ENCODE results near the gene SYNGAP1. TPM values are rescaled to one million over a fixed set of nuclear protein-coding genes. Genes with fewer than 3 reads are reported as not detected.

The SYNGAP1 gene
- polyA plus RNA-seq, 2 of the 4 experiments (the other 2 are of a cell fraction): 2.2 to 10.8 TPM

- ChIA-PET POLR2A (no interaction called here), CTCF (no interaction called here)
- Histone ChIP-seq H3K9me3 (no peaks in the 10 kb centered on the region), H3K4me3 (no peak overlapping the region), H3K4me2 (no peak overlapping the region), H3K27ac (no peak overlapping the region), H3K4me1 (peaks cover 30% of the 10 kb centered on the region; the same call in 2 of the 3 replicates)
- FAIRE-seq: no peak
- TF ChIP-seq BCL3 (IDR thresholded peaks at IDR 0.05): no peak
- TF ChIP-seq RFX5 (IDR thresholded peaks at IDR 0.05): no peak
- TF ChIP-seq CBX8 (IDR thresholded peaks at IDR 0.05): no peak
- ATAC-seq: no peak
- 97% methylated on average over 10 of the region's 10 CpGs for WGBS (ENCODE audit: missing lambda C conversion rate)
- DNase-seq (ENCODE audit: low read depth in 1 of 2, low spot score in 1 of 2): no peak
Observed at GRCh38 chr6:33432546-33432945, 12.7 kb downstream of the SYNGAP1 start.

GRCh38 chr6:33433001-33433543 lies 13.2 kb downstream of the SYNGAP1 start:
- no peaks in the 10 kb centered on the region for H3K9me3 ChIP-seq
- TF ChIP-seq MAX (IDR thresholded peaks at IDR 0.05): no peak
- no peak for TF ChIP-seq GATA3 (IDR thresholded peaks at IDR 0.05; ENCODE audit: borderline replicate concordance)
- no peak for TF ChIP-seq CHD4 (IDR thresholded peaks at IDR 0.05; ENCODE audit: borderline replicate concordance)
- no peak for TF ChIP-seq NR3C1 (IDR thresholded peaks at IDR 0.05)
- no peak for TF ChIP-seq CBX2 (IDR thresholded peaks at IDR 0.05; ENCODE audit: borderline replicate concordance, low read depth)
- no peak for TF ChIP-seq HOXB5 (CRISPR knock-in tag; IDR thresholded peaks at IDR 0.05)
- no peak for TF ChIP-seq BHLHE40 (IDR thresholded peaks at IDR 0.05; ENCODE audit: low read depth, low read length)
- TF ChIP-seq RARB (CRISPR knock-in tag; IDR thresholded peaks at IDR 0.05): no peak
- no peak for TF ChIP-seq SREBF2 (IDR thresholded peaks at IDR 0.05)
- no peak for TF ChIP-seq KDM1A (IDR thresholded peaks at IDR 0.05; ENCODE audit: low read depth)
- no peak for TF ChIP-seq POLR2AphosphoS2 (conservative IDR thresholded peaks at IDR 0.05; ENCODE audit: low read length)
- CTCF ChIA-PET: no interaction called here
- POLR2A ChIA-PET: no interaction called here
- ATAC-seq (peak in 1 of 2 experiments; percentile 9; a peak in 1 of 6 replicates), FAIRE-seq (no peak), DNase-seq (ENCODE audit: low read depth in 1 of 2, low spot score in 1 of 2) (no peak)
- no peak overlapping the region for H3K27ac ChIP-seq
- peaks cover 30% of the 10 kb centered on the region; the same call in 2 of the 3 replicates for H3K4me1 ChIP-seq
- no peak overlapping the region for H3K4me3 ChIP-seq
- H3K4me2 ChIP-seq: no peak overlapping the region
- 100% methylated on average over 1 of the region's 1 CpG for WGBS (ENCODE audit: missing lambda C conversion rate)

GRCh38 chr6:33433544-33434191 lies 13.8 kb downstream of the SYNGAP1 start:
- DNase-seq (ENCODE audit: low read depth in 1 of 2, low spot score in 1 of 2): no peak
- ATAC-seq: no peak
- CTCF ChIA-PET: interaction anchor here (0.7 to 1.0 kb wide), 2 partner anchors 11 to 34 kb away, joined by 3 read pairs; no protein-coding TSS in a partner anchor

More at GRCh38 chr6:33433544-33434191, 13.8 kb downstream of the SYNGAP1 start:
- Histone ChIP-seq H3K27ac (no peak overlapping the region), H3K4me2 (no peak overlapping the region), H3K4me1 (peaks cover 24% of the 10 kb centered on the region; the same call in 2 of the 3 replicates), H3K9me3 (no peaks in the 10 kb centered on the region), H3K4me3 (no peak overlapping the region)
- POLR2A ChIA-PET: no interaction called here
- TF ChIP-seq PBX3 (IDR thresholded peaks at IDR 0.05): no peak
- no peak for TF ChIP-seq JUN (IDR thresholded peaks at IDR 0.05)
- no peak for TF ChIP-seq ZNF302 (CRISPR knock-in tag; IDR thresholded peaks at IDR 0.05)
- TF ChIP-seq HDAC2 (IDR thresholded peaks at IDR 0.05): no peak
- TF ChIP-seq RARB (CRISPR knock-in tag; IDR thresholded peaks at IDR 0.05): no peak
- TF ChIP-seq FOSB (CRISPR knock-in tag; IDR thresholded peaks at IDR 0.05): no peak
- no peak for TF ChIP-seq BHLHE40 (IDR thresholded peaks at IDR 0.05; ENCODE audit: low read depth, low read length)
- TF ChIP-seq HEYL (CRISPR knock-in tag; IDR thresholded peaks at IDR 0.05): no peak
- no peak for TF ChIP-seq ZFP36 (IDR thresholded peaks at IDR 0.05; ENCODE audit: borderline replicate concordance, partially characterized antibody)
- no peak for FAIRE-seq
- WGBS (ENCODE audit: missing lambda C conversion rate): 60% methylated on average over 12 of the region's 17 CpGs
